GM19238 (cell line): ENCODE measurements around the gene ILF2.
"Not testable (repeated sequence)": the region's sequence is repeated elsewhere in the genome, so short reads cannot be mapped to it uniquely, and the experiment has no call there.

ENCODE experiments used
- DNase-seq: peaks from one replicate; pipeline ENCODE4 v3.0.0; 2011; ENCODE audit warnings: low spot score; ENCODE audit not compliant: insufficient read length

Gene ILF2

GRCh38 chr1:153649137-153649862 lies 21.5 kb downstream of the ILF2 start:
- DNase-seq = no peak

- no peak for DNase-seq
Measured at GRCh38 chr1:153648000-153648643, 22.7 kb downstream of the ILF2 start.

GRCh38 chr1:153647346-153647714 lies 23.5 kb downstream of the ILF2 start:
- no peak for DNase-seq

GRCh38 chr1:153646672-153647345 lies 24.0 kb downstream of the ILF2 start:
- DNase-seq = no peak

GRCh38 chr1:153643816-153644215 lies 27.0 kb downstream of the ILF2 start:
- DNase-seq = no peak

- DNase-seq = no peak
Measured at GRCh38 chr1:153643100-153643499, 27.7 kb downstream of the ILF2 start.

GRCh38 chr1:153642161-153642560 lies 28.6 kb downstream of the ILF2 start:
- no peak for DNase-seq

GRCh38 chr1:153640861-153641260 lies 29.9 kb downstream of the ILF2 start:
- DNase-seq = no peak

- DNase-seq = not testable (repeated sequence)
Measured at GRCh38 chr1:153640213-153640612, 30.6 kb downstream of the ILF2 start.

GRCh38 chr1:153639280-153639679 lies 31.5 kb downstream of the ILF2 start:
- DNase-seq = no peak

- DNase-seq = no peak
Measured at GRCh38 chr1:153638261-153638660, 32.5 kb downstream of the ILF2 start.

- no peak for DNase-seq
Measured at GRCh38 chr1:153636312-153636711, 34.5 kb downstream of the ILF2 start.

GRCh38 chr1:153635872-153636271 lies 34.9 kb downstream of the ILF2 start:
- DNase-seq = no peak

- DNase-seq = peak; percentile 97
Measured at GRCh38 chr1:153633754-153634665, 36.8 kb downstream of the ILF2 start, which contains the start of gene CHTOP. Gene CHTOP (plus strand): TSS chr1:153634066. CDS start chr1:153636589, 2,523 bp downstream.

GRCh38 chr1:153633161-153633753 lies 37.5 kb downstream of the ILF2 start:
- no peak for DNase-seq

GRCh38 chr1:153631047-153632022 lies 39.5 kb downstream of the ILF2 start:
- DNase-seq = no peak

GRCh38 chr1:153630384-153630783 lies 40.4 kb downstream of the ILF2 start:
- DNase-seq = no peak

- DNase-seq = no peak
Measured at GRCh38 chr1:153629971-153630370, 40.8 kb downstream of the ILF2 start.

GRCh38 chr1:153629343-153629665 lies 41.5 kb downstream of the ILF2 start:
- no peak for DNase-seq
